Loucy (cell line): Measurements from ENCODE around the gene RIMS1.

Source experiments
- H2AFZ ChIP-seq: fragments of 200-600 bp; sonication (generic); 2 replicates; pipeline ENCODE4 v1.6.0; 2016; ENCODE audit warnings: antibody characterized with exemption, mild to moderate bottlenecking, low read length, moderate library complexity
- H3F3A ChIP-seq: fragments of 200-600 bp; 2 replicates; pipeline ENCODE4 v1.6.0; 2016; ENCODE audit warnings: antibody characterized with exemption, low read depth, mild to moderate bottlenecking
- H3K27me3 ChIP-seq: fragments of 200-600 bp; sonication (generic); 2 replicates; pipeline ENCODE4 v1.6.1; 2014; ENCODE audit warnings: low read length, mild to moderate bottlenecking; ENCODE audit not compliant: insufficient read depth, poor library complexity, severe bottlenecking
- H3K36me3 ChIP-seq: fragments of 200-600 bp; sonication (generic); 2 replicates; pipeline ENCODE4 v1.6.1; 2016; ENCODE audit warnings: low read length; ENCODE audit not compliant: insufficient read depth
- H3K4me1 ChIP-seq: fragments of 200-600 bp; sonication (generic); 2 replicates; pipeline ENCODE4 v1.5.1; 2014; ENCODE audit warnings: low read length, mild to moderate bottlenecking; ENCODE audit not compliant: insufficient read depth, poor library complexity, severe bottlenecking
- H3K4me2 ChIP-seq: fragments of 200-600 bp; sonication (generic); 2 replicates; pipeline ENCODE4 v1.6.0; 2014; ENCODE audit warnings: antibody characterized with exemption, low read length, low read depth, mild to moderate bottlenecking; ENCODE audit not compliant: poor library complexity, severe bottlenecking
- H3K4me3 ChIP-seq: fragments of 200-600 bp; sonication (generic); 2 replicates; pipeline ENCODE4 v1.5.1; 2014; ENCODE audit warnings: low read length, mild to moderate bottlenecking, mixed read lengths; ENCODE audit not compliant: poor library complexity, severe bottlenecking
- H3K79me2 ChIP-seq: fragments of 200-600 bp; sonication (generic); 2 replicates; pipeline ENCODE4 v1.6.1; 2014; ENCODE audit warnings: low read length; ENCODE audit not compliant: insufficient read depth
- H3K9ac ChIP-seq: fragments of 200-600 bp; sonication (generic); 2 replicates; pipeline ENCODE4 v1.6.0; 2014; ENCODE audit warnings: mild to moderate bottlenecking, low read depth, low read length, moderate library complexity; ENCODE audit not compliant: poor library complexity, severe bottlenecking
- H3K9me2 ChIP-seq: fragments of 200-600 bp; sonication (generic); replicated peaks from 2 replicates; pipeline ENCODE4 v1.6.1; 2016; ENCODE audit warnings: low read depth, low read length, mixed read lengths
- H3K9me3 ChIP-seq: fragments of 200-600 bp; sonication (generic); 2 replicates; pipeline ENCODE4 v1.6.1; 2014; ENCODE audit warnings: mild to moderate bottlenecking, antibody characterized with exemption, low read length, low read depth; ENCODE audit not compliant: insufficient read depth
- H4K20me1 ChIP-seq: fragments of 200-600 bp; sonication (generic); 2 replicates; pipeline ENCODE4 v1.6.0; 2014; ENCODE audit warnings: antibody characterized with exemption, low read length, mild to moderate bottlenecking; ENCODE audit not compliant: insufficient read depth, poor library complexity, severe bottlenecking
- CTCF ChIP-seq: fragments of 200-600 bp; sonication (generic); conservative IDR thresholded peaks from 2 replicates; pipeline ENCODE4 v1.5.1; 2014; ENCODE audit warnings: mild to moderate bottlenecking, antibody characterized with exemption, low read length
- EZH2phosphoT487 ChIP-seq: fragments of 200-600 bp; IDR thresholded peaks from 2 replicates; pipeline ENCODE4 v1.6.1; 2018; ENCODE audit warnings: antibody characterized with exemption, mild to moderate bottlenecking, moderate library complexity, borderline replicate concordance

RIMS1 gene

DNA sequence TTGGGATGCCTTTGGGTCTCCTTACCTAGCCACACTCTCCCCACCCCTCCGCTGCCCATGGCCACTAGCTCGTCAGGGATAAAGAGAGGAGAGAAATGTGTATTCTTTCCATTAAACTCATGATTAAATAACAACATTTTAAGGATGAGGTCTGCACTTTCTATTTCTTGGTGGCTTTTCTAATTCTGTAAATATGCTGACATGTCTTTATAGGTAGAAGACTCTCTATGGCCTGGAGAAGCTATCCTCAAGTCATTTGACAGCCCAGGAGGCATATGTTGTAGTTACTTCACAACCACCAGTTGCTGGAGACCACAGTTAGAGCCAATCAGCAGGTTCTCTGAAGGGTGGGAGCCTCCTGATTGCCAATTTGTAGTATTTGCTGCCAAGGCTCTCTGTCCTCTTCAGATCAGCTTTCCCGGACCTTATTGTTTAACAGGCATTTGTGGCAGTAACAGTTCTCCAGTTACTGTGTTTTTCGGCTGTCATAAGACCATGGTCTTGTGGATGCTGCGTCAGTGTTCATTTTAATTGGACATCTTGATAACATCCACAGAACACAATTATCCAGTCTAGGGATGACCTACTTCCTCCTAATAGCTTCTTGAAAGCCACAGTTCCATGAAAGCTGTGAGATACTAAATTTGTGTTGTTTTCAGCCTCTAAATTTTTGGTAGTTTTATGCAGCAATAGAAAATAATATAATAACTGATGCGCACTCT is 530.6 kb downstream of the RIMS1 start:
- TF ChIP-seq CTCF (no peak), EZH2phosphoT487 (no peak)
- Histone ChIP-seq H2AFZ (no peak overlapping the region), H3K9me3 (no peaks in the 10 kb centered on the region), H3K79me2 (no peaks in the 10 kb centered on the region), H3K27me3 (no peaks in the 10 kb centered on the region), H3K9me2 (no peaks in the 10 kb centered on the region), H3F3A (no peaks in the 10 kb centered on the region), H3K4me1 (no peaks in the 10 kb centered on the region), H3K36me3 (no peaks in the 10 kb centered on the region), H3K4me2 (no peak overlapping the region), H4K20me1 (no peaks in the 10 kb centered on the region), H3K9ac (no peak overlapping the region), H3K4me3 (no peak overlapping the region)

DNA sequence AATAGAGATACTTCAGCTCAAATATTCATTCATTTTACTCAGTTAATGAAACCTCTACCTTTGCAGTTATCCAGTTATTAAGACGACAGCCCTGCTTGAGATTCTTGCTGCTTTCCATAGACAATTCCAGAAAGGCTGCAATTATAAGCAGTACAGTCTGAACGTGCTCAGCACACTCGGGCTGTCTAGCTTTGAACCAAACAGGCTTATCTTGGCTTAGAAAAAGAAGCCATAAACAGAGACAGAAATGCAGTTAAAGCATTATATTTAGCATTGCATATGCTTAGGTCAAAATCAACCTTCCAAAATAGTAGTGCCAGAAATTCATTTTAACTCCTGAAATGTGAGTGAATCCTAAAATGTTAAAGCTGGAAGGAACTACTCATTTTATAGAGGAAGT is 531.4 kb downstream of the RIMS1 start:
- no peaks in the 10 kb centered on the region for H3F3A ChIP-seq
- no peaks in the 10 kb centered on the region for H3K36me3 ChIP-seq
- TF ChIP-seq CTCF (no peak), EZH2phosphoT487 (no peak)
- no peak overlapping the region for H3K4me3 ChIP-seq
- H3K9me3 ChIP-seq = no peaks in the 10 kb centered on the region
- H2AFZ ChIP-seq = no peak overlapping the region
- H3K4me2 ChIP-seq = no peak overlapping the region
- no peaks in the 10 kb centered on the region for H3K9me2 ChIP-seq
- H4K20me1 ChIP-seq = no peaks in the 10 kb centered on the region
- no peak overlapping the region for H3K9ac ChIP-seq
- H3K4me1 ChIP-seq = no peaks in the 10 kb centered on the region
- H3K27me3 ChIP-seq = no peaks in the 10 kb centered on the region
- no peaks in the 10 kb centered on the region for H3K79me2 ChIP-seq

DNA sequence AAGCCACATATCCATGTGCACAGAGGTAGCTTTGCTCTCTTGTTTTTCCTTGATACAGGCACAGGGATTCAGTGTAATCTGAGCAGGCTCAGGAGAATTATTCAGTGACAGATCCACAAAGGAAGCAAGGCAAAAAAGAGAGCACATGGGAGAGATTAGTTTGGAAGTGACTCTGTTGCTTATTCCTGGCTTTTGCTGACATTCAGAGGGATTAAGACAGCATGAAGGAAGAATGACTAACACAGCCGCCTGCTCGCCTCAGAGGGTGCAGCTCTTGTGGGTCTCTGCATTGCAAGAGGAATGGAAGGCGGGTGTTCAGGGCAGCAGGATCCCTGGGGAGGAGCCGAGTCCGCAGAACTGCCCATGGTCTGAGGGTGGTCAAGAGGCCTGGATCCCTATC is 532.1 kb downstream of the RIMS1 start:
- Histone ChIP-seq H3K4me1 (no peaks in the 10 kb centered on the region), H3K9ac (no peak overlapping the region), H3K9me2 (no peaks in the 10 kb centered on the region), H3K9me3 (no peaks in the 10 kb centered on the region), H3K36me3 (no peaks in the 10 kb centered on the region), H3K79me2 (no peaks in the 10 kb centered on the region), H3K27me3 (no peaks in the 10 kb centered on the region), H3F3A (no peaks in the 10 kb centered on the region), H2AFZ (no peak overlapping the region), H3K4me2 (no peak overlapping the region), H3K4me3 (no peak overlapping the region), H4K20me1 (no peaks in the 10 kb centered on the region)
- TF ChIP-seq CTCF (no peak), EZH2phosphoT487 (no peak)
